ENCODE data around the gene MDK.
"Not testable (repeated sequence)": the region's sequence is repeated elsewhere in the genome, so short reads cannot be mapped to it uniquely, and the experiment has no call there.

Gene MDK

GRCh38 chr11:46369458-46370152 lies 11.9 kb upstream of the MDK start:
- DNase-seq (ENCODE audit: low spot score), result peak; percentile 88

GRCh38 chr11:46370253-46370652 lies 11.2 kb upstream of the MDK start:
- DNase-seq (ENCODE audit: low spot score), result no peak

- not testable (repeated sequence) for DNase-seq (ENCODE audit: low spot score)
Observed at GRCh38 chr11:46371262-46371661, 10.2 kb upstream of the MDK start.

- no peak for DNase-seq (ENCODE audit: low spot score)
Observed at GRCh38 chr11:46372086-46372485, 9.4 kb upstream of the MDK start.

GRCh38 chr11:46372501-46372900 lies 9.0 kb upstream of the MDK start:
- DNase-seq (ENCODE audit: low spot score), result not testable (repeated sequence)

- no peak for DNase-seq (ENCODE audit: low spot score)
Observed at GRCh38 chr11:46373787-46374740, 7.4 kb upstream of the MDK start.

GRCh38 chr11:46374815-46375214 lies 6.7 kb upstream of the MDK start:
- no peak for DNase-seq (ENCODE audit: low spot score)

- DNase-seq (ENCODE audit: low spot score), result no peak
Observed at GRCh38 chr11:46375392-46376101, 5.9 kb upstream of the MDK start.

GRCh38 chr11:46376258-46377050 lies 5.0 kb upstream of the MDK start:
- no peak for DNase-seq (ENCODE audit: low spot score)

GRCh38 chr11:46377290-46377689 lies 4.2 kb upstream of the MDK start:
- DNase-seq (ENCODE audit: low spot score), result no peak

- no peak for DNase-seq (ENCODE audit: low spot score)
Observed at GRCh38 chr11:46377831-46378230, 3.6 kb upstream of the MDK start.

GRCh38 chr11:46378296-46378695 lies 3.2 kb upstream of the MDK start:
- DNase-seq (ENCODE audit: low spot score), result no peak

GRCh38 chr11:46378811-46379481 lies 2.5 kb upstream of the MDK start:
- no peak for DNase-seq (ENCODE audit: low spot score)

- peak; percentile 78 for DNase-seq (ENCODE audit: low spot score)
Observed at GRCh38 chr11:46379482-46380293, 1.8 kb upstream of the MDK start.

- DNase-seq (ENCODE audit: low spot score), result peak; percentile 88
Observed at GRCh38 chr11:46380340-46381047, 975 bp upstream of the MDK start.

GRCh38 chr11:46381819-46382645 lies 563 bp downstream of the MDK start:
- no peak for DNase-seq (ENCODE audit: low spot score)

GRCh38 chr11:46382646-46383403 lies 1.4 kb downstream of the MDK start:
- DNase-seq (ENCODE audit: low spot score), result peak; percentile 63

GRCh38 chr11:46383404-46383758 lies 1.9 kb downstream of the MDK start:
- DNase-seq (ENCODE audit: low spot score), result no peak

Data from iPS-NIHi11 (cell line).